SJSA1 (cell line): Measurements from ENCODE around the gene PIP4K2A. TPM values are rescaled to one million over a fixed set of nuclear protein-coding genes. Genes with fewer than 3 reads are reported as not detected.
"Not testable (repeated sequence)": the region's sequence is repeated elsewhere in the genome, so short reads cannot be mapped to it uniquely, and the experiment has no call there.

ENCODE experiments used
- DNase-seq, 2 experiments: peaks; one replicate each; pipeline ENCODE4 v3.0.0-alpha.2; 2015 to 2020; ENCODE audit warnings: low spot score in 2 of 2, low read depth in 1 of 2
- H3K27ac ChIP-seq: fragments of 250-450 bp; sonication (Bioruptor Pico); 2 replicates; pipeline ENCODE4 v1.5.1; 2020; ENCODE audit warnings: mild to moderate bottlenecking, moderate library complexity
- H3K27me3 ChIP-seq: fragments of 250-450 bp; sonication (Bioruptor Pico); replicated peaks from 2 replicates; pipeline ENCODE4 v1.5.1; 2020; ENCODE audit warnings: mild to moderate bottlenecking, moderate library complexity
- H3K36me3 ChIP-seq: fragments of 250-450 bp; sonication (Bioruptor Pico); 2 replicates; pipeline ENCODE4 v1.5.1; 2020; ENCODE audit warnings: mild to moderate bottlenecking
- H3K4me1 ChIP-seq: fragments of 250-450 bp; sonication (Bioruptor Pico); replicated peaks from 2 replicates; pipeline ENCODE4 v1.6.1; 2021; ENCODE audit warnings: mild to moderate bottlenecking
- H3K4me3 ChIP-seq: fragments of 250-450 bp; sonication (Bioruptor Pico); 2 replicates; pipeline ENCODE4 v1.5.1; 2020; ENCODE audit warnings: mild to moderate bottlenecking
- H3K9me3 ChIP-seq: fragments of 250-450 bp; sonication (Bioruptor Pico); replicated peaks from 2 replicates; pipeline ENCODE4 v1.5.1; 2020; ENCODE audit warnings: mild to moderate bottlenecking
- total RNA-seq: library from RNA; depleted of rRNA; stranded (reverse); fragments of >200 nt; shearing (Covaris generic); gene quantifications from 2 replicates; pipeline ENCODE4 v1.2.3, GENCODE V29; 2014

PIP4K2A gene
- total RNA-seq, 1 experiment from 2014 or later = 51.7 TPM

DNA sequence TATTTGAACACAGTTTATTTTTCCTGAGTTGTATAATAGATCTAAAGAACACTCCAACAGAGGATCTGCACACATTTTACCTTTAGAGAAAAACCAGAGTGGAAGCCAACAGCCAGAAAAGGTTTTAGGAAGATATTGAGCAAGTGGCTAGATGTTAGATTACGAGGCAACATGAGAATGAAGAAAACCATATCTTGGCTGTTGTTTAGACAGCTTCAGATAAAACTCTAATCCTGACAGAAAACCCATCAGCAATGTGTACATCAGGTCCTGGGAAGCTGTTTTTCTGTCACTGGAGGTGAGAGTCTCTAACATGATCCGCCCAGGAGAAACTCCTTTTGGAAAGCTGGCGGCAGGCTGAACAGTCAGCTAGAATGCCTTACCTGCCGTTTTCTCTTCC is 209.6 kb downstream of the PIP4K2A start:
- H3K9me3 ChIP-seq = no peaks in the 10 kb centered on the region
- H3K4me3 ChIP-seq = no peak overlapping the region
- no peaks in the 10 kb centered on the region for H3K36me3 ChIP-seq
- H3K27me3 ChIP-seq = peaks cover 4% of the 10 kb centered on the region; the same call in 1 of the 2 replicates
- no peaks in the 10 kb centered on the region for H3K4me1 ChIP-seq
- no peak overlapping the region for H3K27ac ChIP-seq
- no peak for DNase-seq

DNA sequence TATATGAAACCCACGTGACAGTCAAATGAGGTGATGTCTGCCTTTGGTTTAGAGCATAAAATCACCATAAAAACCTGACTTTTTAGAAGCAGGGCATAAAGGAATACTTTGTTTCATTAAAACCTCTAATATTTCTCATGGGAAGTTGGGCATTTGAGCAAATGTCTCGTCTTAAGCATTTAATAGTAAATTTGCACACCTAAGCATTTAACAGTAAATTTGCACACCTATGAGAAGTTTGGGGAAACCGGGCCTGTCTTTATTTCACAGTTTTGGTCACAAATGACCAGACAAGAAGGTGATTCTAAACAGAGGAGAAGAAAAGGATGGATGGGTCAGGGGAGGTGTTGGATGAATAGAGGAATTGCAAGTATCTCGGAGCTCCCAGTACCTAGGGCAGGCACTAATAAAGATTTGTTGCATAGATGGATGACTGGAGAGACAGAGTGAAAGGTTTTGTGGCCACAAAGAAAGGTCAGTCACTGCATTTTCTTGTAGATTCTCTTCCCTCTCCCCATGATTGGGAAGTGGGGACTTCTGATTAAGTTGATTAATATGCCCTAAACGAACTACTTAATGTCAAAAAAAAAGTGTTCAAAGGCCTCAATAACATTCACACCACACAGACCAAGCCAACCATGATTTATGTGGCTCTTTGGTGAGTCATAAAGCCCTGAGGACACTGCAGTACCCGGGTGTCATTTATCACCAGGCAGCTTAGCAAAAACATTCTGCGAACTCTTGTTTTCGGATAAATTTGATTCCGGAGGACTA is 210.9 kb downstream of the PIP4K2A start:
- Histone ChIP-seq H3K27me3 (peaks cover 4% of the 10 kb centered on the region; the same call in 1 of the 2 replicates), H3K36me3 (no peaks in the 10 kb centered on the region), H3K4me3 (no peak overlapping the region), H3K4me1 (no peaks in the 10 kb centered on the region), H3K9me3 (no peaks in the 10 kb centered on the region), H3K27ac (no peak overlapping the region)
- DNase-seq = no peak

DNA sequence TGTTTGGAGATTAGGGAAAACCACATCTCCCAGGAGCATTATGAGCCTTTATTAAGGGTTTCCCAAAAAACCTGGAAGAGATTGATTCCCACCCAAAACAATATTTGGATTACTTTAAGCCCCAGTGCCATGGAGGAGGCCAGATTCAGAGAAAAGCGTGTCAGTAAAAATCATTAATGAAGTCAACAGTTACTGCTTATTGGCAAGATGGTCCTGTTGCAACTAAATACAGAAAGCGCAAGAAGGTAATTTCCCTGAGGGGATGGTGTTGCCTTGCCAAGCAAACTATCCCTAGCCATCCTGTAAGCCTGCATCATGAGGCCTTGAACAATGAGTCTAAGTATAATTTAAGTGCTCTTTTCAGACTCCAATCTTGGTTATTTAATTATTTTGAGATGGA is 212.5 kb downstream of the PIP4K2A start:
- Histone ChIP-seq H3K4me1 (no peaks in the 10 kb centered on the region), H3K36me3 (no peaks in the 10 kb centered on the region), H3K27ac (no peak overlapping the region), H3K27me3 (peaks cover 4% of the 10 kb centered on the region; the same call in 1 of the 2 replicates), H3K9me3 (no peaks in the 10 kb centered on the region), H3K4me3 (no peak overlapping the region)
- DNase-seq = no peak

DNA sequence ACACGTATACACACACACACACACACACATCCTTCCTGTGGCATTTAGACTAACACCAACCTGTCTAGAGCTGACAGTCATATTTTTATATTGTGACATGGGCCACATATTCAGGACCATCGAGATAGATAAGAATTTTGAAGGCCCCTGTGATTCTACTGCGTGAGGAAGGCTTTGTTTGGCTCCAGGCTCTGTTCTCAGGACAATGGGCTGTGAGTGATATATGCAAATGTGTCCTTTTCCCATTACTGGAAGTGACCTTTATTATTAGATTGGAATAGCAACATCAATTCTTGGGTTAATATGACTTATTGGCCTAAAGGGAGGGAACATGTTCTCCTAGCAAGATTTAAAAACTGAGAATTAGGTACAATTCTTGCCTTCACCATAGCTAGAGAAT is 213.0 kb downstream of the PIP4K2A start:
- Histone ChIP-seq H3K27me3 (peaks cover 4% of the 10 kb centered on the region; the same call in 1 of the 2 replicates), H3K4me3 (no peak overlapping the region), H3K9me3 (no peaks in the 10 kb centered on the region), H3K36me3 (no peaks in the 10 kb centered on the region), H3K27ac (no peak overlapping the region), H3K4me1 (no peaks in the 10 kb centered on the region)
- no peak for DNase-seq

DNA sequence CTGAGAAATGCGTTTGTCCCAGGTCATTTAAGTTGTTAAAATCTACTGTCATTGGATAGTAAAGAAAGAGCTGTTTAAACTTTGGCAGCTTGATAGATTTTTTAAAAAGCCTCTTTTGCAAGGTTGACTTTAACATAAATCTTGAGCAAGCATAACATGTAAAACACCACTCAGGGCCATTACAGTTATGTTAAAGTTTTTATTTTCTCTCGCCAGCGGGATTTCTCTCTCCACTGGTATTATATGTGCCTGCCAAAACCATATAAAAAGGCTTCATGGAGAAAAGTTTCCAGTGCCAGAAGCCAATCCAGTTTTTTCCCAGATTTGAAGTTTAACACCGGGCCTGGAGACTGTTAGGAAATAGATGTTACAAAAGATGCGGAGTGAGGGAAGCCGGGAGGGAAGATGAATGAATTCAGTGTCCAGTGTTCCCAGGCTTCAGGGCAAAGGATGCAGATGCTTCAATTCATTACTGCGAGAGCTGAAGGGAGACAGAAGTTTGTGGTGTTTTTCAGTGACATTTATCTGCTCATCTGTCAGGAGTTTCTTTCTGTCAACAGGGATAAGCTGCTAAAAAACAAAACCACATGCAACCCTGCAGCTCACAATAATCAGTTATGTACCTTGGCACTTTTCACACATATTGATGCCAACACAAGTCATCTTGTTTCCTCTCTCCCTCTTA is 213.6 kb downstream of the PIP4K2A start:
- Histone ChIP-seq H3K4me1 (no peaks in the 10 kb centered on the region), H3K36me3 (no peaks in the 10 kb centered on the region), H3K4me3 (no peak overlapping the region), H3K27ac (no peak overlapping the region), H3K27me3 (peaks cover under 1% of the 10 kb centered on the region; the same call in 1 of the 2 replicates), H3K9me3 (no peaks in the 10 kb centered on the region)
- no peak for DNase-seq

DNA sequence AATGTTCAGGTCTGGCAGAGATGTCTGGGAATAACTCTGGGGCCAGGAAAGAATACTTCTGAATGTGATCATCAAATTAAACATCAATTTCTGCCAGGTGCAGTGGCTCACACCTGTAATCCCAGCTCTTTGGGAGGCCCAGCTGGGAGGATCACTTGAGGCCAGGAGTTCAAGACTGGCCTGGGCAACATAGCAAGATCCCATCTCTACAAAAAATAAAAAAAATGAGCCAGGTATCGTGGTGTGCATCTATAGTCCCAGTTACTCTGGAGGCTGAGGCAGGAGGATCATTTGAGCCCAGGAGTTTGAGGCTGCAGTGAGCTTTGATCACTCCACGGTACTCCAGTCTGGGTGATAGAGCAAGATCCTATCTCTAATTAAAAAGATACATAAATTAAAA is 214.4 kb downstream of the PIP4K2A start:
- H3K9me3 ChIP-seq, H3K4me3 ChIP-seq, H3K27ac ChIP-seq, DNase-seq, H3K27me3 ChIP-seq, H3K36me3 ChIP-seq, H3K4me1 ChIP-seq: not testable (repeated sequence)

DNA sequence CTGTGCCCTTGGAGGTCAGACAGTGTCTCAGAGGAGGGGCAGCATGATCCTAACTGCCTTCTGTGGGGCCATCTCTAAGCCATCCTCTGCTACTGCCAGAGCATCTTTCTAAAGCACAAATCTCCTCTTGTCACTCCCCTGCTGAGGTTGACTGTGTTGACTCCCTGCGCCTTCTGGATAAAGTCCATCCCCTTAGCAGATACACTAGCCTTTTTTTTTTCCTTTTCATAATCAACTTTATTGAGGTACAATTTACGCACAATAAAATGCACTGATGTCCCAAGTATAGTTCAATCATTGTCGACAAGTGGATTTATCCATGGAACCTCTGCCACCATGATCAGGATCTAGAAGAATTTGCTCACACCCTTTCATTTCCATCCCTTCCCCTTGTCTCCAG is 219.0 kb downstream of the PIP4K2A start:
- no peak for DNase-seq
- H3K9me3 ChIP-seq = no peaks in the 10 kb centered on the region
- no peaks in the 10 kb centered on the region for H3K4me1 ChIP-seq
- H3K27me3 ChIP-seq = no peaks in the 10 kb centered on the region; the same call in 1 of the 2 replicates
- no peak overlapping the region for H3K27ac ChIP-seq
- H3K4me3 ChIP-seq = no peak overlapping the region
- H3K36me3 ChIP-seq = no peaks in the 10 kb centered on the region

DNA sequence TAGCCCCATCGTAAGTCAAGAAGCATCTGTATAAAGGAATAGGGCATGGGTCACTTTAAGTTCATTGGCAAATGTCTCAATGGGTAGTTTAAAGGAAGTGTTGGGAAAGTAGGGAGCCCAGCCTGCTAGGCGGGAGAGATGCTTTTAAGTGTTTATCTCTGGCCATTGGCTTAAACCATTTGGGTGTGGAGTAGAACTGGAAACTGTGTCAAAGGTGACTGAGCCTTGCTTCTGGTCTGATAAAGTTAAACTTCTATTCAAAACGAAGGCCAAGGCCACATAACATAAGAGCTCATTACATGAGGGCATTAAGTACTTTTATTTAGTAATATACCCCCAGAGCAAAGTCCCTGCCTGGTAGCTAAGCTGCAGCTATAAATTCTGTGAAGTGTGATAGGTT is 220.4 kb downstream of the PIP4K2A start:
- DNase-seq = no peak
- Histone ChIP-seq H3K36me3 (no peaks in the 10 kb centered on the region), H3K4me1 (no peaks in the 10 kb centered on the region), H3K4me3 (no peak overlapping the region), H3K27ac (no peak overlapping the region), H3K27me3 (no peaks in the 10 kb centered on the region; the same call in 1 of the 2 replicates), H3K9me3 (no peaks in the 10 kb centered on the region)

DNA sequence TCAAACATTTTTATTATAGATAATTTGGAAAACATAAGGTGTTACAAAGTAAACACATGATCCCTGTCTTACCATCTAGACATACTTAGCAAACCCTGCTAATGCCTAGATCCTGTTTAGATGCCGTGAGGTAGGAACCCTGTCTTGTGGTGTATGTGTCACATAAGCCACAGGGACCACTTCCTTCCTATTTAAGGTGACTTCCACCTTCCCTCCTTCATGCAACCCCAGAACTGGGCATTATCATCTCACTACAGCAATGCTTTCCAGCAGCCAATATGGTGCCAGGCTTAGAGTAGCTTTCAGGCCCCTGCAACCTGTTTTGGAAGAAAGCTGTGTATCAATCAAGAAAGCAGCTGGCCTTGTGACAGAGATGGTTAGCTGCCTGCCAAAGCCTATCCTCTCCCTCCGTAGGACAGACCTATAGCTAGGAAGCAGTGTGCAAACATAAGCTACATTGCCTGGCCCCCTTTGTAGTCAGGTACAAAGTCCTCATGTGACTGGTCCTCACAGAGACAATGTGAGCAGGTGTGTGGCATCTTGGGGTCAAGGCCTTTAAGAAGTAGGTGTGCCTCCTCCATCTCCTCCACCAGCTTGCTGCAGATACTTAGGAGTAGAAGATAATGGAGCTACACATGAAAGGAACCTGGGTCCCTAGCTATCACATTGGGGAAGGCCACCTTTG is 222.3 kb downstream of the PIP4K2A start:
- Histone ChIP-seq H3K4me3 (no peak overlapping the region), H3K4me1 (no peaks in the 10 kb centered on the region), H3K27ac (no peak overlapping the region), H3K9me3 (no peaks in the 10 kb centered on the region), H3K27me3 (no peaks in the 10 kb centered on the region; the same call in 1 of the 2 replicates), H3K36me3 (no peaks in the 10 kb centered on the region)
- no peak for DNase-seq

DNA sequence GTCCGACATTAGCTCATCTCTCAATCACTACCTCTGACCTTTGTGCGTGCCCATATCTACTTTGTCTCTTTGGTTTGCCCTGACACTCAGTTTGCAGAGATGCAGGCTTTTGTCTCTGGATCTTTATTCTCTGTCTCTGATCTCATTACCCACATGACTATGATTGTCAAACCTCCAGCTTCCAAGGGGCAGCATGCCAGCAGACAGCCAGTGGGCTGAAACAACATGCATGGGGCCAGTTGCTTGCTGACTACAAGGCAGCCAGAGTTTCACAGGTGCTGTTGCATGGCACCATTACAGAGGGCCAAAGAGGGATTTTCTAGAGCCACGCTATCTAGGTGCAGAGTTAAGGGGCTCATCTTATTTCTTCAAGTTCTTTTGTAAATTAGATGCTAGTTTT is 222.9 kb downstream of the PIP4K2A start:
- H3K36me3 ChIP-seq = no peaks in the 10 kb centered on the region
- H3K4me1 ChIP-seq = no peaks in the 10 kb centered on the region
- DNase-seq = no peak
- H3K9me3 ChIP-seq = no peaks in the 10 kb centered on the region
- no peak overlapping the region for H3K4me3 ChIP-seq
- no peaks in the 10 kb centered on the region; the same call in 1 of the 2 replicates for H3K27me3 ChIP-seq
- H3K27ac ChIP-seq = no peak overlapping the region

DNA sequence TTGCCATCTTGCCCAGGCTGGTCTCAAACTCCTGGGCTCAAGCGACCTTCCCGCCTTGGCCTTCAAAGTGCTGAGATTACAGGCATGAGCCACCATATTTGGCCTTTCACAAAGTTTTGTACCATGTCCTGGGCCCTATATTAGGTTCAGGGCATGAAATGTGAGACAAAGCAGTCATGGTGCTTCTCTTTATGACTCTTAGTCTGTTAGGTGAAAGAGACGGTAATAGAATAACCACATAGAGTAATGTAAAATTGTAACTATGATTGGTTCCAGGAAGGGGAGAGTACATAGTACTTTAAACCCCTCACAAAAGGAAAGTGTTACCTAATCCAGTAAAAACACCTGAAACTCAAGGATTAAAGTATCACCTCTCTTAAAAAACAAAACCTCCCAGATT is 224.4 kb downstream of the PIP4K2A start:
- no peaks in the 10 kb centered on the region for H3K36me3 ChIP-seq
- no peaks in the 10 kb centered on the region for H3K9me3 ChIP-seq
- H3K4me1 ChIP-seq = no peaks in the 10 kb centered on the region
- H3K4me3 ChIP-seq = no peak overlapping the region
- no peak overlapping the region for H3K27ac ChIP-seq
- H3K27me3 ChIP-seq = no peaks in the 10 kb centered on the region; the same call in 1 of the 2 replicates
- no peak for DNase-seq

DNA sequence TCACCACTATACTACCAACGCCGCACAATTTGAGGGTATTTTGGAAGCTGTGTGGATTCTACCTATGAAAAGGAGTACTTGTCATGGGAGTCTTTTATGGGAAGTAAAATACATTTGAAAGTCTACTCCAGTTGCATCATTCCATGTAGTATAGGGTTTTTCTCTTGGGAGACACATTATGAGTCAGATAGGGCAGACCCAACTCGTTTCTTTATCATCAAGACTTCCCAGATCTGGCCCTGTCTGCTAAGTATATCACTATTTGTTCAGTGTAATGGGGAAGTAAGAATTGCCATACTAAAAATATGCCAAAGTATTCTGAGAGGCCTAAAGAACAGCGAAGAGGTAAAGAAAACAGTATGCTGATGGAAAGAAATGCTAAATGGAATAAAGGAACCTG is 224.9 kb downstream of the PIP4K2A start:
- DNase-seq = no peak
- Histone ChIP-seq H3K27me3 (no peaks in the 10 kb centered on the region; the same call in 1 of the 2 replicates), H3K27ac (no peak overlapping the region), H3K36me3 (no peaks in the 10 kb centered on the region), H3K9me3 (no peaks in the 10 kb centered on the region), H3K4me1 (no peaks in the 10 kb centered on the region), H3K4me3 (no peak overlapping the region)

DNA sequence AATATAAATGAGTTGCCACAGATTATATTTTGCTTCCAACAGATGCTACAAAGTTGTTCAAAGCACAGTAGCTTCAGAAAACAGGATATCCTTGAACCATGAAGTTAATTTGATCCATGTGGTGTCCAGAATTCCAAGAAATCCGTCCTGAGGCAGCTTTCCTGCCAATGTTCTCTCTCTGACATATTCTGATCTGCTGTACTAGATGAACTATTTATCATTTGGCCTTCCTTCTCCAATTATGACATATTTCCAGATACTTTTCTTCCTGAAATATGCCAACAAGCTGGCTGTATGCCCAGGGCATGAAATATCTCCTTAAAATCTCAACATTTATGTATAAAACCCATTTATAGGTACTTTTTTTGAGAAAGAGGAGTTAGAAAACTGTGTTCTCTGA is 227.9 kb downstream of the PIP4K2A start:
- Histone ChIP-seq H3K4me3 (no peak overlapping the region), H3K27me3 (no peaks in the 10 kb centered on the region; the same call in 1 of the 2 replicates), H3K36me3 (no peaks in the 10 kb centered on the region), H3K27ac (no peak overlapping the region), H3K4me1 (no peaks in the 10 kb centered on the region), H3K9me3 (no peaks in the 10 kb centered on the region)
- DNase-seq = no peak
